Urothelium cell line (cell line): ENCODE measurements around the gene TMEM164.

Experiments used
- DNase-seq: peaks from one replicate; pipeline ENCODE4 v3.0.0; 2011; ENCODE audit warnings: low spot score, mixed read lengths
- FAIRE-seq: peaks from 2 replicates; lab custom pipeline; 2011; peaks lifted over from hg19 to GRCh38; lab: Jason Lieb, UNC

Gene TMEM164

DNA sequence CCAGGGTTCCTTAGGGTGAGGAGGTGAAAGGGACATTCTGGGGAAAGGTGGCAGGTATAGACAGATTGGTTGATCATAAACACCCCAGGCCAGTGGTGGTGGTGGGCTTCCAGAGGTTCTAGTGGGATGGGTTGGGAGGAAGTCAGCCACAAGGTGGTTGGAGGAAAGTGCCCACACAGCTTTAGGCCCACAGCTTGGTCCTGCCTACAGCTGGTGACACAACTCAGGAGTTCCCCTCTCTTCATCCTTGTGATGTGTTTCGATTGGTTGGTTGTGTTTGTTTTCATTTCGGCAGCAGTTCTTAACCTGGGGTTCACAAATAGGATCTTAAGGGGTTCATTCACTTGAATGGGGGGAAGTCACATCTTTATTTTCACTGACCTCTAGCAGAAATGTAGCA is 157.0 kb downstream of the TMEM164 start:
- DNase-seq (no peak), FAIRE-seq (no peak)

DNA sequence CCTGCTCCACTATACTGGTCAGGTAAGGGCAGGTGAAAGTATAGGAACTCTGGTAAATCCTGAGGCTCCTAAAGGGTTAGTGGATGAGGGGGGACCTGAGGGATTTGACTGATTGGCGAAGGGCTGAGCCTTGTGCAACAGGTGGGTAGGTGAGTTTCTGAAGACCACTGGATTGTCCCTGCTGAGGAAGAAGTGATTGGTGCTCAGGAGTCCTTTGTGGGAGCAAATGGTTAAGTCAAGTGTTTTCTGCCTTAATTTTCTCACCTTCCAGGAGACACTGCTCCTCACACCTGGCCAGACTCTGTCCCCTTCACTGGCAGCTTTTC is 158.4 kb downstream of the TMEM164 start:
- no peak for FAIRE-seq
- DNase-seq: no peak

DNA sequence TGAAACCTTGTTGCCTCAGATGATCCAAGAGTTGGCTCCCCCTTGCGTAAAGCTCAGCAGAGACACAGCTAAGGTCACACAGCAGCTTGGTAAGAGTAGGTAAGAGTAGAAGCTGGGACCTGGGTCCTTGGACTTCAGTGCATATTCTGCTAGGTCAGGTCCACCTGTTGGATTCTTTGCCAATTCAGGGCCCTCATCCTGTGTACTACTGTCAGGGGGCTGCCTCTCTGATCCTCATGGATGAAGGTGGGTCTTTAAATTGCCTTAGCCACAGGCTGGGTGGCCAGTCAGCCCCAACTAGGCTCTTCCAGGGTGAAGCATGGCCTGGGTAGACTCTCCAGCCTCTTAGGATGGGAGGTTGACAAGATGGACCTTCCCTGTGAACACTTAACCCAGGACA is 159.2 kb downstream of the TMEM164 start:
- no peak for DNase-seq
- no peak for FAIRE-seq

DNA sequence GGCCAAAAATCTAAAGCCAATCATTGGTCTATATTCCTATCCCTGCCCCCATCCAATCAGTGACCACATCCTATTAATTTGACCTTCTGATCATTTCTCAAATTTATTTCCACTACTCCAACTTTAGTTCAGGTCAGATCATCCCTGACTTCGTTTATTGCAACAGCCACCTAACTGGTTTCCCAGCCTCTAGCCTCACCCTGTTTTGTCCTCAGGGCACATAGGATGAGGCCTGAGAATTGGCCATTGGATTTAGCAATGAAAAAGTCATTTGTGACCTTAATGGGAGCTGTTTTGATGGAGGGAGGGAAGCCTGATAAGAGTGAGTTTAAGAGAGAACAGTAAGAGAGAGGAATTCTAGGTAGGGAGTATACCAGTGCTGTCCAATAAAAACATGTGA is 160.0 kb downstream of the TMEM164 start:
- DNase-seq (no peak), FAIRE-seq (no peak)

DNA sequence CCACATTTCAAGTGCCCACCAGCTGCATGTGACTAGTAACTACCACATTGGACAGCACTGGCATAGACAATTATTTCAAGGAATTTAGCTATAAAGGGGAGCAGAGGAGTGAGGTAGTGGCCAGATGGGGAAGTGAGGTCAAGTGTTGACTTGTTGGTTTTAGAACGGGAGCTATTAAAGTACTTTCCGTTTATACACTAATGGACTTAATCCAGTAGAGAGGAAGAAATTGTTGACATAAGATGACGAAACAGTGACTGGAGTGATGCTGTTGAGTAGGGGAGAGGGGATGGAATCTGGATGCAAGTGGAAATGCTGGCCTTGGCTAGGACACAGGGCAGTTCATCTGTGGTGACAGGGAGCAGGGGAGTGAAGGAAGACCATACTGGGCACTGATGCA is 160.6 kb downstream of the TMEM164 start:
- FAIRE-seq (no peak), DNase-seq (no peak)

DNA sequence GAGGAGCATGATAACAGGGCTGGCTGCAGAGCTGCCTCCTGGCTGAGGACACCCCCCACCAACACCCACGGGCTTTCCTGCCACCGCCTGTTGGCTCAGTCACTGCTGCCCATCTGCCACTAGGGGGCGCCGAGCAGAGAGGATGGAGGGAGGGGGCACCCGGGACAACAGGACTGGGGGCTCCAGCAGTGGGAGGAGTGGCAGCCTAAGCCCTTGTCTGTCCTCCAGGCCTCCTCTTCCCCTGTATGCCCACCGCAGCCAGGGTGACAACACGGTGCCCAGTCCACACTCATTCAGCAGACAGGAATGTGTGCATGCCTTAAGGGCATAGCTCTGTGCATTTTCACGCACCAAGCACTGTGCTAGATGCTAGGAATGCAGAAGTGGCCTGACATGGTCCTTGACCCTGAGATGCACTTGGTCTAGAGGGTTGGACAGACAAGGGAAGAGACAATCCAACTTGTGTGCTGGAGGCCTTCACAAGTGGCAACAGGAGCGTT is 165.1 kb downstream of the TMEM164 start:
- peak; percentile 18 for DNase-seq
- FAIRE-seq: no peak

DNA sequence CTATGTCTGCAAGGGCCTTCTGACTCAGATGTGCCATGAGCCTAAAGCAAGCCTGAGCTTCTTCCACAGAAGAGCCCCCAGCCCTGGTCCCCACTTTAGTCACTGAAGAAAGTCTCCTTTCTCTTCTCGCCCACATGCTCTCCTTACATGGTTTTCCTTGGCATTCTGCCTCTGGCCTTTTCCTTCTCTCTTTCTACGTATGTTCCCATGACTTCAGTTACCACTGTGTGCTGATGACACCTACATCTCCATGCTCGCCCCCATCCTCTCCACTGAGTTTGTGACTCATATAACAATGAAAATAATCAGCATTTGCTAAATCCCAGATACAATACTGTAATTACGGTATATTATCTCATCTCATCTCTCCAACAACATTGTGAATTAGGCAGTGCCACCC is 165.7 kb downstream of the TMEM164 start:
- FAIRE-seq (no peak), DNase-seq (no peak)

DNA sequence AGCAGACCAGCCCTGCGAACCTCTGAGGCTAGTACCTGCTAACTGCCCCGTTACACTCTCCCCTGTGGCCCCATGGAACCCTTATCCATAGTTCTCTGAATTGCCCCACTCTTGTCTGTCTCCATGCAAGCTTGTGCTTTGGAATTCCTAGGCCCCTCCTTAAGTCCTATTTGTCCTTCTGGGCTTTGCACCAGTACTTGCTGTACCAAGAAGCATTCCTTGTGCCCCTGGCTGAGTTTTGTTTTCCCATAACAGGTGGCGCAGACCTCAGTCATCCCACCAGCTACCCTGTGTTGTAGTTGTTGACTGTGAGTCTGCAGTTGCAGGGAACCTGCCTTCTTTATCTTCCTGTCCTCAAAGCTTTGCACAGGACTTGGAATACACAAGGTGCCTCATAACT is 167.1 kb downstream of the TMEM164 start:
- no peak for DNase-seq
- FAIRE-seq: no peak

DNA sequence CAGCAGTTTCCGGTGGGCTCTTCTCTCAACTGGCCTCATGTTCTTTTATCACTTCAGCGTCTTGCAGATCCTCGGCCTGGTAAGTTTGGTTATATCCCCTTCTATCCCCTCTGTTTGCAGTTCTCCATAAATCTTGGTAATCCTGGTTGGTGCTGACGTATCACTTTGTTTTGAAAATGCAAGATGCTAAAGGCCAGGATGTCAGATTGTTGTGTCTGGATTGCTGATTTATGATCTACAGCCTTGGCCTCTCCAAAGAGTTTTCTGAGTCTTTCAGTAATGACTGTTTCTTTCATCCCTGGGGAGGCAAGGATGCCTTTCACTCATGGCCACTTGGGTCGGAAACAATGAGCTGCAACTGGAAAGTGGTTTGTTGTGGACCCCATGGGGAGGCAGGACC is 168.5 kb downstream of the TMEM164 start:
- no peak for FAIRE-seq
- DNase-seq: no peak

DNA sequence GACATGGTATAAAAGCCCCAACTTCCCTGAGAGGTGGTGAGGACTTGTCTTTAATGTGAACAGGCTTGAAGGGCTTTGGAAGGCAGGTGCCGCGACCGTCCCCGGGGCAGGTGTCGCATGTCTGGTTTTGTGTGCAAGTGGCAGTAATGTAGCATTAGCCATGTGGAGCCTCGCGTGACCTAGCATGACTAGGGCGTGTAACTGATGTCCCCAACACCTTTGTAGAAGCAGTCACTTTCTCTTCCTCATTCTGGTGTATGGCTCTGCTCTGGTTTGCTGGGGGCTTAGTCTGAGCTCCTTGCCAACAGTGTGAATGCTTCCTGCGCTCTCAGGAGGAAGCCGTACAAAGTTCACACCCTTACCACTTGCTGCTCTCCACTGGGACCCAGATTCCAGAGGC is 169.3 kb downstream of the TMEM164 start:
- FAIRE-seq (no peak), DNase-seq (no peak)

DNA sequence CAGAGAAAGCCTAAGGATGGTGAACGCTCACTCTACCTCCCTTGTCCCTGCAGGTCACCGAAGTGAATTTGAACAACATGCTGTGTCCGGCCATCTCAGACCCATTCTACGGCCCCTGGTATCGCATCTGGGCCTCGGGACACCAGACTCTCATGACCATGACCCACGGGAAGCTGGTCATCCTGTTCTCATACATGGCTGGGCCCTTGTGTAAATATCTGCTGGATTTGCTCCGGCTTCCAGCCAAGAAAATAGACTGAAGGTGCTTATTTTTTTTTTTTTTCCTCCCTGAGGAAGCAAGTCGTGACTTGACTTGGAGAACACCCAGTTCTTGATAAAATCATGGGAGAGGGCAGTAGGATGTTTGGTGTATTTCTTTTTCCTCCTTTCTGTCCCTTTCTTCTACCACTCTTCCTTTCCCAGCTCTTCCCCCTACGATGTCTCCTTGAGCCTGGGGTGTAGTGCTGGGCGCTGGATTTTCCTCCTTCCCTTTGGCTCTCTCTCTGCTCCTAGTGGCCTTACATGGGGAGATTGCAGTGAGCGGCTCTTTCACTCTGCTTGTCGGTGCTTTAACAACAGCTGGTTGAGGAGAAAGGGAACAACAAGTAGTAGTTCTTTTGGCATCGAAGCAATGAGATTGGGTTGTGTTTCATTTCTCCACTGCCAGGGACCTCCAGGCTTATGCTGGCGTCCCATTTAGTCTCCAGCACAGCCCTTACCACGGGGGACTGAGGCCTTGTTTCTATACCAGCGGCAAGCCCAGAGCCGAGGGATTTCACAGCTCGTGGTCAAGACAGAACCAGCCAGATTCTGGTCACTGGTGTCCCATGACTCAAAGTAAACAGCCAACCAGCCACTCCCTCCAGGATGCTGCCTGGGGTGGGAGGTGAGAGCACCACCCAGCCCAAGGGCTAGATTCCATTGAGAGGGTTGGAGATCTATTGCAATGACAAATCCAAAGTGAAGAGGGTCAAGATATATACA is 170.6 kb downstream of the TMEM164 start:
- FAIRE-seq (no peak), DNase-seq (no peak)

DNA sequence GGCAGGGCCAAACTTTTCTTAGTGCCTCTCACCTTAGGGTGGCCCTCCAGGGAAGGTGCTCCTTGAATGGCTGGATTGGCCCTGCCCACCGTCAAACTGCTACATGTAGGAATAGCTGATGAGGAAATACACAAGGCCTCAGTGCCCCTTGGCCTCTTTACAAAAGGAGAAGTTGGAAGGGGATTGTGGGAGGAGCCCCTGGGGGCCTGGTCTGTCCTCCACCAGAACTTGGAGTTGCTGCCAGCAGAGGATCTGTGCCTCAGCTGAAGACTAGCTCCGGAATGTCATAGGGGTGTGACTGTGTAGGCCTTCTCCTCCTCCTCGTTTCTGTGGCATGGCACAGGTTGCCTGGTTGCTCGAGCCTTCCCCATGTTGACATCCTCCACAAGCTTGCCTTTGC is 172.2 kb downstream of the TMEM164 start:
- DNase-seq: no peak
- FAIRE-seq: no peak

DNA sequence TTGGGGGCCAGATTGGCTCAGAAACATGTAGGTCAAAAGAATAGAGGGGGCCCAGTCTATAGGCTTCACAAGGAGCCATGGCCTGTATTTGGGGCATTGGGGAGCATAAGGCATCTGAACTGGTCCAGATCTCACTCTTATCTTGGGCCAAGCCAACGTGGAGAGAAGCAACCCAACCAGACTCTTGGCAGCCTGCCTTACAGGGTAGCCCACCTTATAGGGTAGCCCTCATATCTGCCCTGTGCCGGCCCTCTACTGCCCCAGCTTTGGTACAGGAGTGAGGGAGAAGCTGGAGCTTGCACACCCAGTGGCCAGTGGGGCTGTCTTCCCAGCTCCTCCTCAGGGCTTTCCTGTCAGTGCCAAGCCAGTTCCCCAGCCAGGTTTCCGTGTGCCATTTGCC is 172.8 kb downstream of the TMEM164 start:
- FAIRE-seq: no peak
- no peak for DNase-seq

DNA sequence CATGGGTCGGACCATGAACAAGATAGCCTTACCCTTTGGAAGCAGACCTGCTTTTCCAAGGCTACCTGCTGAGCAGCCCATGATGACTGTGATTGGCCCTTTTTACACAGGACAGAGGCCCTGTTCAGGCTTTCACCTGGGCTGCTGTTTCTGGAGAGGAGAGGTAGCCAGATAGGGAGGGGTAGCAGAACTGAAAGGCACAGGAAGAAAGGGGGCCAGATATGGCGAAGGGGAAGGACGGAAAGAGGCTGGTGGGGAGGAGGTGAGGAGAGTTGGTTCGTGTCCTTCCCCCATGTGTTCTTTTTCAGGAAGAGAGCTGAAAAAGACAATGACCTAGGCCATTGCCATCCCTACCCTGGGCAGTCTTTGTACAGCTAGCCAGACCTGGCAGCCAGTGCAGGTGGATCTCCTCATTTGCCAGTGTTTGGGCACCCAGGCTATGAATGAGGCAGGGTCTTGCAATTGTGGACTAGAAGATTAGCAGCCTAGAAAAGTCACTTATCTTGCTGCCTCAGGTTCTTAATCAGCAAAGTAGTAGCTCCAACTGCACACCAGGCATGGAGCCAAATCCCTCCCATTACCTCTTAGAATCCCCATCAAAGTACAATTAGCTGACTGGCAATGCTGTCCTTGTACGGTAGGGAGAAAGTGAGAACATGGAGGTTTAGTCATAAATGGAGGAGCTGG is 175.4 kb downstream of the TMEM164 start:
- DNase-seq (no peak), FAIRE-seq (no peak)

DNA sequence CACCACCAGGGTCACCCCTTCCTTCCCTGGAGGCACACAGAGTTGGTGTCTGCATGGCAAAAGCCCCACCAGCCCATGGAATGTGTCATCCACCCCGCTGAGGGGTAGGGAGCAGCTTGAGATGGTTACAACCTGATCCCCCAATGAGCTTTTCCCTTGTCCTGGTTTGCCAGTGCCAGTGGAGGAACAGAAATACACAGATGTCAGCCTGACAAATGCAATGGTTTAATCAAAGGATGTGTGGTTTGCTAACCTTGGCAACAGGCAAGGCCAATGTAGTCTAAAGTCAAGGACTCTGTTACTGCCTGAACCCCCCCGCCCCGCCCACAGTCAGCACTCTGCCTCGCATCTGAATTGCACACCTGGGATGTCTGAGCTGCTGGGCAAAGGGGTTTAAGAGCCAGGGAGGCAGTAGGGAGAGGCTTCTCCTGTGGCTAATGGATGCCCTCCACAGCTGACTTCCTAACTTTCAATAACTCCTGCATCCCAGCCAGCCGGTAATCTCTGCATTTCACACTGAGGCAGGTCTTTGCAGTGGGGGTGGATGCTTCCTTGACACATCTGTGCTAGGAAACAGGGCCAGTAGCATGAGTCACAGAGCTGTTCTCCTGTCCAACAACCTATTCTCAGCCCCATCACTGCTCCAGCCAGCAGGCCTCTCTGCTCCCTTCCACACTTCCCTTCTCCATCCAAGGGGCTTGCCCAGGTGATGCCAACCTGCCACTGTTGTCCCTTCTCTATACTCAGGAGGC is 177.4 kb downstream of the TMEM164 start:
- DNase-seq (peak; percentile 39), FAIRE-seq (no peak)

DNA sequence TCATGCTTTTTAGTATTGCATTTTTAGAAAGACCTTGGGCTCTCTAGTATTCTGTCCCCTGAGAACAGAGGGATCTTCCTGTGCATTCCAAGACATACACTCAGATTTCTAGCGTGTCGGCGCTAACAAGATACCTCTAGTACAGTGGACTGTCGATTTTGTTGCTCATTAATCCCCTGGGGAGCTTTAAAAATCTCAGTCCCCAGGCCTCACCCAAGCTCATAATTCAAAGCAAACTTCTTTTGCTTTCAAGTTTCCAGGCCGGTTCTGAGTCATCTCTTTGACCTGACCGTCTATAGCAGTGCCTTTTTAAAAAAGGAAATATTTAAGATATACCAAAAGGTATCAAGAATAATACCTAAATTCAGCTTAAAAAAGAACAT is 178.0 kb downstream of the TMEM164 start:
- FAIRE-seq: no peak
- peak; percentile 7 for DNase-seq

DNA sequence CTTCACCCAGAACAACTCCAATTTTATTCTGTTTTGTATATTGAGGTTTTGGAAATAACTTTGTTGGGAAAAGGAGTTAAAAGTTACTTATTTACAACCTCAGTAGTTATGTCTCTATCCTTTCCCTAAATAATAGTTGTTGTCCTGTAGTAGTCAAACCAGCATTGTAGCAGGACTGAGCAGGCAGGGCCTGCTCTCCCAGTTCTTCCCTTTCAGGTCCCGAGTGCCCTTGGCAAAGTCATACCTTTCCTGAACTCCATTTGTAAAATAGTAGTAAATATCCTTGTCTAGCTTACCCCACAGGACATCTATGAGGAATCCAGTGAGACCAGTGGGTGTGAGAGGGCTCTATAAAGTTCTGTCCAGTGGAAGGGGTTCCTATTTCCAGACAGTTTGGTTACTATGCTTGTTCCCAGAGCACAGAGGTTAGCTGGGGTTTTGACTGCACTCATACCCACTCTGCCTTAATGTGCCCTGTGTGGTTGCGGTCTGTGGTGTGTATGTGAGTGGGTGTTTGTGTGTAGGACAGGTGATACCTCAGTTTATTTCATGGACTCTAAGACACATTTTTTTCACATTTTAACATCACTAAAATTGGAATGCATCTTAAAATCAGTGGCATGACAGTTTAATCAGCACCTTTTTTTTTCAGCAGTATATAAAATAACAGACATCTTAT is 178.7 kb downstream of the TMEM164 start:
- no peak for DNase-seq
- FAIRE-seq: no peak

DNA sequence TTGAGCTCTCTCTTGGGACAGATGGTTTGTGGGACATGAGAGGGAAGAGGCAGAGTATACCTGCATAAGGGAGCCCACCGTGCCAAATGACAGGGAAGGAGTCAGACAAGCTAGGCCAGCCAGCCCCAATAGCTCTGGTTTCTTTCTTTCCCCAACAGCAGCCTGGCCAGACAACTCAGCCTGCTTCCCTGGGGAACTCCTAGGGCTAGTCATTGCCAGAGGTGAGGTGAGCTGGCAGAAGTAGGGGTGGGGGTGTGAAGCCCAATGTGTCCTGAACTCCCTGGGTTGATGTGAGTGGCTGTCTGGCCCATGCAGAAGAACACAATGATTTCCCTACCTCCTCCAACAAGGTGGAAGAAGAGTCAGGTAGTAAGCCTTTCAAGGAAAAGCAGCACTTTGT is 179.4 kb downstream of the TMEM164 start:
- FAIRE-seq: no peak
- DNase-seq: no peak

DNA sequence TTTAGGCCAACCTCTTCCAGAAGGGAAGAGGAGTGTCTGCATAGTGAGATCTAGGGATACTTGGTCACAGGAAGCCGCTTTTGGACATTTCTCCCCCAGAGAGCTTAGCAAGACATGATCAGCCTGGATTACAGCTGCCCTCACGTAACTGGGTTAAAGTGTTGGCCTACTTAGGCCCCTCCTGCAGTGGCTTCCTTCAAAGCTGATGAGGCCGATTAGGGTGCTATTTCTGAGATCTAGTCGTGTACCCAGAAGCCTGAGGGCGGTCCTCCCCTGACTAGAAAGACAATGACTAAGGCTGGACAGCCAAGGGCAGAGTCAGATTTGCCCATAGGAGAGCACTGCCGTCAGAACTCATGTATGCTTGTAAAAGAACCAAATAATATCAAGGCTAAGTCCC is 180.0 kb downstream of the TMEM164 start:
- DNase-seq: no peak
- FAIRE-seq: no peak

DNA sequence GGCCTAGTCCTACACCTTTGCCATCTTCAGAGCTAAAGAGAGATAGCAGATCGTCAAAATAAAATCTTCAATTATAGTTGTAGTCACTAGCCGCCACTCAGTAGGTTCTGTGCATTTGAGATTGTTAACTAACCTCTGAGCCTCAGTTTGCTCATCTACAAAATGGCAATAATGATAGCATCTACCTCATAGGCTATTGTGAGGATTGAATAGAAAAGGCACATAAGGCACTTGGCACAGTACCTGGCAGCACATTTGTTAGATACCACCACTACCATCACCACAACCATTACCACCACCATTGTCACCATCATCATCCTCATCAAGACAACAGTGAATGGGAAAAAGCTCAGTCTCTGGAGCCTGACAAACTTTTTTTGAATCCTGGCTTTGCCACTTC is 180.4 kb downstream of the TMEM164 start:
- DNase-seq: no peak
- FAIRE-seq: no peak
